Peyer's patch (tissue), 4 donors: ENCODE measurements around the gene DNAI1.

ENCODE experiments used
- POLR2A ChIP-seq, 2 donors: fragments of 450-650 bp; IDR thresholded peaks; one replicate each; pipeline ENCODE4 v1.5.1; 2017; ENCODE audit warnings: antibody characterized with exemption in 2 of 2, mild to moderate bottlenecking in 2 of 2, moderate library complexity in 2 of 2
- TF ChIP-seq, protein P1 (sequence below), 6 experiments: fragments of 450-650 bp in 4 of 6; fragments of 200-600 bp in 2 of 6; sonication (generic) in 1 of 6; IDR thresholded peaks; one replicate each; pipeline ENCODE4 v1.5.1; 2017 to 2019; ENCODE audit warnings: antibody characterized with exemption in 6 of 6, mild to moderate bottlenecking in 3 of 6, moderate library complexity in 1 of 6

DNA sequence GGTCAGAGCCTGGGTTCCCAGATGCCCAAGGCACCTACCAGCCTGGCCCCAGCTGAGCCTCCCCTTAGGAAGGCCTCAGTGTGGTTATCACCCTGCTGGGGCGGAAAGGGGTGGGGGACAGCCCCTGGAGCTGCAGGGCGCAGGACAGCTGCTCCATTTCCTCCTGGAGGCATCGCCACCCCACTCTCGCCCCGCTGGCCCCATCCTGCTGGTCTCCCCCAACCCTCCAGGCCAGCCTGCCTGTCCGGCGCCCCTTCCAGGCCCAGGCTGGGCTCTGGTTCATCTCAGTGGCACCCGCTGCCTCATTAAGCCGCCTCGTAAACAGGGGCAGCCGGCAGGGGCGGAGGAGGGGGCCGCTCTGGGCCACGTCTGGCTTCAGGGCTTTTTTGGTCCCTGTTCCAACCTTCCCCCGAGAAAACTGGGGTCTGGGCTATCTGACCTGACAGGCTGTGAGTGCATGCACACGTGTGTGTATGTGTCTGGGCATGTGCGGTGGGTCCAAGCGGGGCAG, 95.0 kb downstream of the DNAI1 start:
- no peak for TF ChIP-seq POLR2A (IDR thresholded peaks at IDR 0.05)
- TF ChIP-seq, protein P1, sequence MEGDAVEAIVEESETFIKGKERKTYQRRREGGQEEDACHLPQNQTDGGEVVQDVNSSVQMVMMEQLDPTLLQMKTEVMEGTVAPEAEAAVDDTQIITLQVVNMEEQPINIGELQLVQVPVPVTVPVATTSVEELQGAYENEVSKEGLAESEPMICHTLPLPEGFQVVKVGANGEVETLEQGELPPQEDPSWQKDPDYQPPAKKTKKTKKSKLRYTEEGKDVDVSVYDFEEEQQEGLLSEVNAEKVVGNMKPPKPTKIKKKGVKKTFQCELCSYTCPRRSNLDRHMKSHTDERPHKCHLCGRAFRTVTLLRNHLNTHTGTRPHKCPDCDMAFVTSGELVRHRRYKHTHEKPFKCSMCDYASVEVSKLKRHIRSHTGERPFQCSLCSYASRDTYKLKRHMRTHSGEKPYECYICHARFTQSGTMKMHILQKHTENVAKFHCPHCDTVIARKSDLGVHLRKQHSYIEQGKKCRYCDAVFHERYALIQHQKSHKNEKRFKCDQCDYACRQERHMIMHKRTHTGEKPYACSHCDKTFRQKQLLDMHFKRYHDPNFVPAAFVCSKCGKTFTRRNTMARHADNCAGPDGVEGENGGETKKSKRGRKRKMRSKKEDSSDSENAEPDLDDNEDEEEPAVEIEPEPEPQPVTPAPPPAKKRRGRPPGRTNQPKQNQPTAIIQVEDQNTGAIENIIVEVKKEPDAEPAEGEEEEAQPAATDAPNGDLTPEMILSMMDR (IDR thresholded peaks at IDR 0.05): no peak
